G401 (cell line): ENCODE results near the gene MINDY3. TPM values are rescaled to one million over a fixed set of nuclear protein-coding genes. Genes with fewer than 3 reads are reported as not detected.
"Not testable (repeated sequence)": the region's sequence is repeated elsewhere in the genome, so short reads cannot be mapped to it uniquely, and the experiment has no call there.

Experiments
- DNase-seq: peaks from one replicate; pipeline ENCODE4 v3.0.0-alpha.2; 2015; ENCODE audit warnings: low spot score
- in situ Hi-C: cut with HindIII; loops from 2 replicates; pipeline ENCODE4 v1.10.0; 2016; ENCODE audit warnings: low sequenced_read_pairs, mixed read lengths
- total RNA-seq: library from RNA; depleted of rRNA; stranded (reverse); fragments of >200 nt; shearing (Covaris generic); gene quantifications from 2 replicates; pipeline ENCODE4 v1.2.3, GENCODE V29; 2014; rRNA removed

Gene MINDY3
- 13.9 and 23.3 TPM in 2 replicates for total RNA-seq

- in situ Hi-C loops, result no loop called here
- peak; percentile 95 for DNase-seq
Observed at GRCh38 chr10:15859906-15860691, at the start of gene MINDY3. MINDY3 (minus strand) TSS chr10:15860507; CDS start chr10:15860299, 208 bp downstream.

- no peak for DNase-seq
- in situ Hi-C loops, result no loop called here
Observed at GRCh38 chr10:15901889-15902288, 41.6 kb upstream of the MINDY3 start.

- DNase-seq, result peak; percentile 31
- in situ Hi-C loops, result no loop called here
Observed at GRCh38 chr10:15898046-15898445, 37.7 kb upstream of the MINDY3 start.

GRCh38 chr10:15897287-15897686, 37.0 kb upstream of the MINDY3 start:
- in situ Hi-C loops, result no loop called here
- DNase-seq, result no peak

DNA sequence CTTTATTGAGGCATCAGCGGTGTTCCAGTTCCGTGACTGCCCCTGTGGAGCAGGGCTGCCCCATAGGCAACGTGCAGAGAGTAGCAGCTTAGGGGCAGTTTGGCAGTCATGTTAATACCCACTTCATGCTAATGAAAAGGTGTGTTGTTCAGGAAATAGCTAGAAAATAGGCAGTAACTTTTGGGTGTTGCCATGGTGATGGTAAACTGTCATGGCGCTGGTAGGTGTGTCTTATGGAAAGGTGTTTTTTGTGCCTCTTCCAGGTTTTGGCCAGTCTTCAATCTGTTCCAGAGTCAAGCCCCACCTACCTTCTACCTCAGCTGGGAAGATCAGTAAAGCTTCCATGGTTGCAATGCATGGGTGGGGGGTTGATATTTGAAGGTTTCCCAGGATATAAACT, 36.3 kb upstream of the MINDY3 start:
- in situ Hi-C loops, result no loop called here
- no peak for DNase-seq

- no peak for DNase-seq
- in situ Hi-C loops, result no loop called here
Observed at GRCh38 chr10:15884447-15884846, 24.1 kb upstream of the MINDY3 start.

GRCh38 chr10:15881542-15881941, 21.2 kb upstream of the MINDY3 start:
- in situ Hi-C loops, result no loop called here
- DNase-seq, result no peak

GRCh38 chr10:15879663-15880062, 19.4 kb upstream of the MINDY3 start:
- DNase-seq, result peak; percentile 10
- in situ Hi-C loops, result no loop called here

DNA sequence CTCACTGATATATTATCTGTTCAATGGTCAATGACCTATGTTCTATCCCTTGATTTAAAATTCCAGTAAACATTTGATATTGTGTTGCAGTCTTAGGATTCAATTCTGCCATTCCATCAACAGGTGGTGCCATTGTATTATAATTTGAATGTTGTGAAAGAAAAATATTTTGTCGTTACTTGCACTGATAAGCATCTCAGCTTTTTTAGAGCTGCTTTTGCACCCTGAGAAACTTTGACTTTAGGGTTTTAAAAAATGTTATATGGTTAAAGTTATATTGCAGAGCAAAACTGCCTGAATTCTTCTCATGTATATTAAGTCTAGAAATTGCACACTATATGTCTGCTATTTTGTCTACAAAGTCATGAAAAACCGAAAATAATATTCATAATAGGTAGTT, 18.8 kb upstream of the MINDY3 start:
- in situ Hi-C loops, result no loop called here
- DNase-seq, result peak; percentile 59

GRCh38 chr10:15877836-15878576, 17.7 kb upstream of the MINDY3 start:
- DNase-seq, result no peak
- in situ Hi-C loops, result no loop called here

DNA sequence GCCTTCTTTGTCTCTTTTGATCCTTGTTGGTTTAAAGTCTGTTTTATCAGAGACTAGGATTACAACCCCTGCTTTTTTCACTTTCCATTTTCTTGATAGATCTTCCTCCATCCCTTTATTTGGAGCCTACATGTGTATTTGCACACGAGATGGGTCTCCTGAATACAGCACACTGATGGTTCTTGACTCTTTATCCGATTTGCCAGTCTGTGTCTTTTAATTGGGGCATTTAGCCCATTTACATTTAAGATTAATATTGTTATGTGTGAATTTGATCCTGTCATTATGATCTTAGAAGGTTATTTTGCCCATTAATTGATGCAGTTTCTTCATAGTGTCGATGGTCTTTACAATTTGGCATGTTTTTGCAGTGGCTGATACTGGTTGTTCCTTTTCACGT, 16.0 kb upstream of the MINDY3 start:
- in situ Hi-C loops, DNase-seq: not testable (repeated sequence)

GRCh38 chr10:15872645-15873044, 12.3 kb upstream of the MINDY3 start:
- DNase-seq, in situ Hi-C loops: not testable (repeated sequence)

DNA sequence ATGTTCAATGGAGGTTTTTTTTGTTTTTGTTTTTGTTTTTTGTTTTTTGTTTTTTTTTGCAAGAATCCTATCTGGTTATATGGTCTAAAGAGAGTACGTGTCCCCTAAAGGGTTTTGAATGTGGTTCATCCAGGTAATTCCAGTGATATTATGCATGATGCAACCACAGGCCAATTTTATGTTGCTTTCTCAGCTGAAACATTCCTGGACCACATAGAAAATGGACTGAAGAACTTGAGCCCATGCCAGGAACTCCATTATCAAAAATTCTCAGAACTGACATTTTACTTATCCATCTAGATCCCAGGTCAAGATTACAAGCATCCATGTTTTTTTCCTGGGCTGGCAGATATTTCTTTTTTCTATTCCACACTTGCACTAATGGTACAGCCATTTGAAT, 11.5 kb upstream of the MINDY3 start:
- in situ Hi-C loops, result no loop called here
- DNase-seq, result no peak

- DNase-seq, result no peak
- in situ Hi-C loops, result no loop called here
Observed at GRCh38 chr10:15869935-15870334, 9.6 kb upstream of the MINDY3 start.

DNA sequence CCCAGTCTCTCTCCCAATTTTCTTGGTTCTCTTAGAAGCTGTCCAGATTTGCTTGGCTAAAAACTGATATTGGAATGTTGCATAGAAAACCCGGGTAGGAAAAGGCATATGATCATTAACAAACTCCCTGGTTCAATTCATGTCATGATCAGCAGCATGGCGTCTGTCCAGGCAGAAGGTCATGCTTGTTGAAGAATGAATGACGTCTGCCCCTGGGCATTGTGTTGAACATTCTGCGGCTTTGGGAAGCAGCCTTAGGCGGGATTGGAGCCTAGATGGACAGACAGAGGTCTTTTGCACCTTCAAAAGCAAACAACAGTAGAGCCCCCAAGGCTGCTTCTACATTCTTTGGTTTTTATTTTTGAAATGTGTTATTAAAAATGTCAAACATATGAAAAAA, 7.7 kb upstream of the MINDY3 start:
- no peak for DNase-seq
- in situ Hi-C loops, result no loop called here

DNA sequence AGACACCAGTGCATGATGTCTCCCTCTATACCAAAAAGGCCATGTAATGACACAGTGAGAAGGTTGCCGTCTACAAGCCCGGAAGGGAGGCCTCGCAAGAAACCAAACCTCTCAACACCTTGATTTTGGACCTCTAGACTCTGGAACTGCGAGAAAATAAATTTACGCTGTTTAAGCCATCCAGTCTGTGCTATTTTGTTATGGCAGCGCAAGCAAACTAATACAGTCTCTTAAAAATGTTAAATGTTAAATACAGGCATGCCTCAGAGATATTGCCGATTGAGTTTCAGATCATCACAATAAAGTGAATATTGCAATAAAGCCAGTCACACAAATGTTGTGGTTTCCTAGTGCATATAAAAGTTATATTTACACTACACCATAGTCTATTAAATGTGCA, 5.0 kb upstream of the MINDY3 start:
- DNase-seq, result no peak
- in situ Hi-C loops, result no loop called here

GRCh38 chr10:15864419-15864818, 4.1 kb upstream of the MINDY3 start:
- in situ Hi-C loops, result no loop called here
- no peak for DNase-seq

DNA sequence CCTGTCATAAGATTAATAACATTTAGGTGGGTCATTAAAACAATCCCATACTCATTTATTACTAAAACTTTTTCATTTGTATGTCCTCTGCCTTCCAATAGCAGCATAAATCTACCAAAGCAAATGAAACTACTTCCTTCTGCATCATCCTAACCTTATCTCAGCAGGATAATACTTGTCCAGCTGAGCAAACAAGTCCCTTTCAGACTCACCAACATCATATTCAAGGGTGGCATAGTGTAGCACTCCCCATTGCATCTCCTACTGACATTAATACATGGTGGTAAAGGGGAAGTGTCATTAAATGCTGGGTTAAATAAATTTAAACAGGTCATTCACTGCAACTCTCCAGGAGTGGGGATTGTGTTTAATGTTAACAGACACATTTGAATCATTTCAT, 3.4 kb upstream of the MINDY3 start:
- in situ Hi-C loops, result no loop called here
- no peak for DNase-seq

DNA sequence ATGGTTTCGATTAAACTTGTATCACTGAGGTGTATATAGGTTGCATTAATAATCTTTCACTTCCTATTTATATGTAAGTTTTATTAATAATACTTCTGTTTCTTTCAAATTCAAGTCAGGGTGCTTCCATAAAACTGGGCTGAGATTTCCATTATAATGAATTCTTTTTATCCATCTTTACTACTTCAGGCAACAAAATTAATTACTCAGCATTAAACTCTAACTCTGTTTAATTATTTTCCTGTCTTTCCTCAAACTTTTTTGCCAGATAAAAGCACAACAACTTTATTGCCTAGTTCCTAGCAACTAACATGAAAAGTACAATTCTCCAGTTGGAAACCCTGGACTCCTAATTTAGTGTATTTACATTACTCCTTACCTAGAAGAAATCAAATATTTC, 3.0 kb upstream of the MINDY3 start:
- DNase-seq, result no peak
- in situ Hi-C loops, result no loop called here

DNA sequence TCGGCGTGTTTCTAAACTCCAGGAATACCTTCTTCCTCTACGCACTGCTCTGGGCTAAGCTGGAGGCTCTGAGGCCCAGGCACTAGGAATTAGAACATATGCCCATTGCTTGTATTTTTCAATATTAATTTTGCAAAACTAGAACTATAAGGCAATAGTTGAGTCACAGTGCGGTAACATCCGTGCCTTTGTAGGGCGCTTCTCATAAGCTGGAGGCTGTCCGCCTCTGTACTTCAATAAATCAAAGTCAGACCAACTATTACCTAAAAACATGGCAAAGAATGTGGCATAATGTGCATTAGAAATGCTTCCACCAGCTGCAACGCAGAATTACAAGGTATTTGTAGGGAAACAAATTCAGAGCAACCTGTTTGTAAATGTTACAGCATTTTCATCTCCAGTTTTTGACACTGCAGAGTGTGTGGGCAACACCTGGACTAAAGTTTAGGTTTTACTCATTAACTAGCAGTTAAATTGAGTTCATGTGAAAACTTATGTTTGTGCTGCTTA, 440 bp upstream of the MINDY3 start:
- in situ Hi-C loops, result no loop called here

More for the DNA sequence above, 440 bp upstream of the MINDY3 start:
- no peak for DNase-seq
